GM12878 (cell line): ENCODE data around the gene IVD. TPM values are rescaled to one million over a fixed set of nuclear protein-coding genes. Genes with fewer than 3 reads are reported as not detected.

Source experiments
- ATAC-seq: fragments of 200-7000 bp; cut with Tn5 transposase; 3 replicates; pipeline ENCODE4 v1.9.1; 2020; ENCODE audit warnings: mild to moderate bottlenecking, moderate library complexity
- BruUV-seq: library from RNA; stranded (reverse); fragments of 400-500 nt; replicated peaks from 2 replicates; lab custom pipeline; 2021; lab: Mats Ljungman, UMichigan
- CTCF ChIA-PET: fragments of 300-600 bp; sonication (Branson Sonifier 250); formaldehyde crosslinking; extraction: SDS; loops from one replicate; lab custom pipeline; 2021; ENCODE audit warnings: inconsistent platforms; lab: Yijun Ruan, JAX
- POLR2A ChIA-PET: fragments of 350-600 bp; formaldehyde crosslinking; extraction: SDS; loops from one replicate; lab custom pipeline; 2021; ENCODE audit warnings: inconsistent platforms; lab: Charles Lee
- RAD21 ChIA-PET: fragments of 300-600 bp; sonication (Branson Sonifier 250); formaldehyde crosslinking; loops from one replicate; lab custom pipeline; 2023; ENCODE audit warnings: antibody characterized with exemption; ENCODE audit not compliant: unreplicated experiment; lab: Charles Lee
- SMC1A ChIA-PET: fragments of 300-600 bp; sonication (Branson Sonifier 250); formaldehyde crosslinking; loops from one replicate; lab custom pipeline; 2023; ENCODE audit not compliant: unreplicated experiment, uncharacterized antibody; lab: Charles Lee
- DNase-seq: peaks from one replicate; pipeline ENCODE4 v3.0.0-alpha.2; 2011; ENCODE audit warnings: low read depth, low spot score
- FAIRE-seq: peaks from 3 replicates; lab custom pipeline; 2011; peaks lifted over from hg19 to GRCh38; lab: Jason Lieb, UNC
- H2AFZ ChIP-seq: 2 replicates; pipeline ENCODE4 v1.6.0; 2011; ENCODE audit warnings: low read depth, low read length, control low read depth; ENCODE audit not compliant: control insufficient read depth
- H3K27ac ChIP-seq: 2 replicates; pipeline ENCODE4 v1.5.1; 2011; ENCODE audit warnings: control low read depth; ENCODE audit not compliant: control insufficient read depth, insufficient read depth
- H3K27me3 ChIP-seq, 2 experiments: replicated peaks in 1 of 2; 2 replicates each; pipeline versions ENCODE4 v1.6.0 to v1.6.1; 2011; ENCODE audit warnings: low read length in 1 of 2; ENCODE audit not compliant: control insufficient read depth in 2 of 2, insufficient read depth in 2 of 2
- H3K36me3 ChIP-seq, 2 experiments: 2 replicates each; pipeline ENCODE4 v1.5.1; 2011; ENCODE audit warnings: low read length in 1 of 2; ENCODE audit not compliant: control insufficient read depth in 2 of 2, insufficient read depth in 2 of 2
- H3K4me1 ChIP-seq: 2 replicates; pipeline ENCODE4 v1.6.1; 2011; ENCODE audit warnings: mild to moderate bottlenecking, low read length, moderate library complexity, mixed read lengths; ENCODE audit not compliant: control insufficient read depth, insufficient read depth
- H3K4me2 ChIP-seq: 2 replicates; pipeline ENCODE4 v1.6.0; 2011; ENCODE audit warnings: control low read depth; ENCODE audit not compliant: control insufficient read depth, insufficient read depth
- H3K4me3 ChIP-seq: fragments of 200-600 bp; sonication (generic); 2 replicates; pipeline ENCODE4 v1.5.1; 2016
- H3K79me2 ChIP-seq: 2 replicates; pipeline ENCODE4 v1.6.0; 2011; ENCODE audit warnings: low read length; ENCODE audit not compliant: control insufficient read depth, insufficient read depth
- H3K9ac ChIP-seq: 2 replicates; pipeline ENCODE4 v1.8.0; 2011; ENCODE audit warnings: low read length, control low read depth, mixed read lengths; ENCODE audit not compliant: control insufficient read depth, insufficient read depth
- H3K9me3 ChIP-seq: replicated peaks from 3 replicates; pipeline ENCODE4 v1.5.1; 2011; ENCODE audit warnings: mild to moderate bottlenecking, low read length; ENCODE audit not compliant: control insufficient read depth, insufficient read depth
- H4K20me1 ChIP-seq: 2 replicates; pipeline ENCODE4 v1.6.0; 2011; ENCODE audit not compliant: control insufficient read depth, insufficient read depth
- NFIC ChIP-seq: IDR thresholded peaks from 2 replicates; pipeline ENCODE4 v1.6.1; 2012; ENCODE audit warnings: low read depth, mild to moderate bottlenecking, inconsistent platforms, low read length, moderate library complexity
- POLR2AphosphoS2 ChIP-seq: IDR thresholded peaks from 2 replicates; pipeline ENCODE4 v1.6.1; 2011; ENCODE audit warnings: low read depth, mild to moderate bottlenecking, low read length, improper control_type of control experiment, moderate library complexity
- SREBF2 ChIP-seq: IDR thresholded peaks from 2 replicates; pipeline ENCODE4 v1.6.1; 2012; ENCODE audit warnings: mild to moderate bottlenecking, low read length
- ZNF217 ChIP-seq: fragments of 450-650 bp; IDR thresholded peaks from 2 replicates; pipeline ENCODE4 v1.6.1; 2017; ENCODE audit warnings: antibody characterized with exemption, mild to moderate bottlenecking
- ZSCAN29 ChIP-seq: fragments of 450-650 bp; IDR thresholded peaks from 2 replicates; pipeline ENCODE4 v1.6.1; 2017; ENCODE audit warnings: mild to moderate bottlenecking, moderate library complexity
- ZZZ3 ChIP-seq: IDR thresholded peaks from 2 replicates; pipeline ENCODE4 v1.6.1; 2011; ENCODE audit warnings: low read depth; ENCODE audit not compliant: control insufficient read depth, insufficient read length
- WGBS: methylation state at CpG from one replicate; pipeline ENCODE4 v1.1.6; 2016; ENCODE audit warnings: low lambda C conversion rate; ENCODE audit not compliant: insufficient replicate concordance, insufficient coverage; ENCODE audit errors: missing lambda C conversion rate; 5-methylcytosine and 5-hydroxymethylcytosine counted together
- in situ Hi-C: fragments of 300-500 bp; cut with MboI; formaldehyde crosslinking; loops from 9 replicates; pipeline ENCODE4 v1.14.3; 2018; ENCODE audit warnings: mixed read lengths
- intact Hi-C: fragments of 100-400 bp; cut with micrococcal nuclease; formaldehyde crosslinking; loops from one replicate; pipeline ENCODE4 v1.14.2; 2022; ENCODE audit not compliant: unreplicated experiment
- polyA plus RNA-seq, 11 experiments: library from polyadenylated mRNA; depleted of rRNA in 4 of 11; unstranded in 6 of 11; stranded (reverse) in 5 of 11; fragments of >200 nt; fragmentation: Nextera tagmentation in 4 of 11; fragmentation: Illumina TruSeq in 1 of 11; extraction: Ambion mirVana in 4 of 11; extraction: Trizol in 1 of 11; gene quantifications; 1 replicate in 1 of 11; 2 replicates in 10 of 11; pipeline versions ENCODE4 v1.2.1 to v1.2.3, GENCODE V29; 2011 to 2016; ENCODE audit warnings: inconsistent platforms in 2 of 11, missing spikeins in 2 of 11, low read depth in 1 of 11
- total RNA-seq, 4 experiments: library from RNA; depleted of rRNA in 3 of 4; stranded (reverse); fragments of >200 nt in 3 of 4; fragmentation: Illumina TruSeq in 1 of 4; extraction: Trizol in 1 of 4; gene quantifications; 2 replicates each; pipeline versions ENCODE4 v1.2.1 to v1.2.3, GENCODE V29; 2013 to 2021
- TF ChIP-seq, protein P1 (sequence below): fragments of 450-650 bp; formaldehyde crosslinking; IDR thresholded peaks from 2 replicates; pipeline ENCODE4 v1.4.0; 2022; ENCODE audit warnings: mild to moderate bottlenecking, moderate library complexity
- TF ChIP-seq, protein P2 (sequence below): IDR thresholded peaks from 2 replicates; pipeline ENCODE4 v1.6.1; 2012; ENCODE audit warnings: low read depth, low read length, improper control_type of control experiment
- TF ChIP-seq, protein P3 (sequence below): IDR thresholded peaks from 2 replicates; pipeline ENCODE4 v1.6.1; 2011; ENCODE audit warnings: low read depth, low read length, improper control_type of control experiment, borderline replicate concordance
- TF ChIP-seq, protein P4 (sequence below): fragments of 450-650 bp; IDR thresholded peaks from 2 replicates; pipeline ENCODE4 v1.6.1; 2016; ENCODE audit warnings: mild to moderate bottlenecking, moderate library complexity, borderline replicate concordance

Gene IVD
- total and polyA plus RNA-seq, 10 of the 15 experiments (the other 5 are each of a cell fraction or from before 2014, with no cell fraction given) = 5.3 to 59.8 (median 45.7) TPM

DNA sequence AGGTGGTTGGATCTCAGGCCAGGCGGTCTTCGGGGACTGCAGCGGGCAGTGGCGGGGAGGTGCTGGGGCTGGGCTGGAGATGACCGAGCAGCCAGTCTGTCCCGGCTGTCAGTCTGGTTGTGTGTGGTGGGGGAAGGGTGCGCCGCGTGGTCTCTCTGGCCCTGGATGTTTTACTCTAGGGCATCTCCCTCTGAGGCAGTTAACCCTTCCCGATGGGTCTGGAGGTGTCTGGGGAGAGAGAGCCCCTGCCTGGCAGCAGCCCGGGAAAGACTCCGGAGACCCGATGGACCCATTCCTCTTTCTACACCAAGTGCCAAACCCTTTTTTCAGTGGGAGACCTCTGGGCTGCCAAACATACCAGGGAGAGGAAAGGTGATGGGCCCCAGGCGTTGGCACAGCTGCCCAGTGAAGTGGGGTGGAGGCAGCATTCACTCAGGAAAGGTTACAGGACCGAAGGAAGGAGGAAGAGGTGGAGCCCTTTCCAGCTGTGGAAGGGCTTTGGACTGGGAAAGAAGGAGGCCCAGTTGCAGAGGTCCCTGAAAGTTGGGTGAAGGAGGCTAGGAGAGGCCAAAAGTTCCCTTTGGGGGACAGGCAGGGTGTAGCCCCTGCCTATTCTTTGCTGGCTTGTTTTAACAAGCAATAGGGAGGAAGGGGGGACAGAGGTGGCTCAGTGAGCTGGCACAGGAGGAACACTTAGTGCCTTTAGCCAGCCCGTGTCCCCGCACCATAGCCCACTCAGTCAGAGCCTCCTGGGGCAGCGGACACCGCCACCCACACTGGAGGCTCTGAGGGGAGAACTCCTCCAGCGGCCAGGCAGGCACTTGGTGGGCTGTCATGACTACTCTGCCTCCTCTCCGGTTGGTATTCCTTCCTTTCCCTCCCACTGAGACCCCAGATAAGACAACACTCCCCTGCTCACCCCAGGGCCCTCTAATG, 32.4 kb downstream of the IVD start:
- no peak for FAIRE-seq
- H3K27me3 ChIP-seq = peaks cover 16 to 36% of the 10 kb centered on the region in 2 experiments
- H3K36me3 ChIP-seq = no peaks in the 10 kb centered on the region
- no TSS peak for BruUV-seq
- H3K4me3 ChIP-seq = no peak overlapping the region
- H3K79me2 ChIP-seq = peaks cover 13% of the 10 kb centered on the region
- TF ChIP-seq, protein P1, sequence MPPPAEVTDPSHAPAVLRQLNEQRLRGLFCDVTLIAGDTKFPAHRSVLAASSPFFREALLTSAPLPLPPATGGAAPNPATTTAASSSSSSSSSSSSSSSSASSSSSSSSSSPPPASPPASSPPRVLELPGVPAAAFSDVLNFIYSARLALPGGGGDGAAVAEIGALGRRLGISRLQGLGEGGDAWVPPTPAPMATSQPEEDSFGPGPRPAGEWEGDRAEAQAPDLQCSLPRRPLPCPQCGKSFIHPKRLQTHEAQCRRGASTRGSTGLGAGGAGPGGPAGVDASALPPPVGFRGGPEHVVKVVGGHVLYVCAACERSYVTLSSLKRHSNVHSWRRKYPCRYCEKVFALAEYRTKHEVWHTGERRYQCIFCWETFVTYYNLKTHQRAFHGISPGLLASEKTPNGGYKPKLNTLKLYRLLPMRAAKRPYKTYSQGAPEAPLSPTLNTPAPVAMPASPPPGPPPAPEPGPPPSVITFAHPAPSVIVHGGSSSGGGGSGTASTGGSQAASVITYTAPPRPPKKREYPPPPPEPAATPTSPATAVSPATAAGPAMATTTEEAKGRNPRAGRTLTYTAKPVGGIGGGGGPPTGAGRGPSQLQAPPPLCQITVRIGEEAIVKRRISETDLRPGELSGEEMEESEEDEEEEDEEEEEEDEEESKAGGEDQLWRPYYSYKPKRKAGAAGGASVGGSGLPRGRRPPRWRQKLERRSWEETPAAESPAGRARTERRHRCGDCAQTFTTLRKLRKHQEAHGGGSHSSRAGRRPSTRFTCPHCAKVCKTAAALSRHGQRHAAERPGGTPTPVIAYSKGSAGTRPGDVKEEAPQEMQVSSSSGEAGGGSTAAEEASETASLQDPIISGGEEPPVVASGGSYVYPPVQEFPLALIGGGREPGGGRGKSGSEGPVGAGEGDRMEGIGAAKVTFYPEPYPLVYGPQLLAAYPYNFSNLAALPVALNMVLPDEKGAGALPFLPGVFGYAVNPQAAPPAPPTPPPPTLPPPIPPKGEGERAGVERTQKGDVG = no peak
- TF ChIP-seq SREBF2 = no peak
- TF ChIP-seq ZNF217 = no peak
- TF ChIP-seq POLR2AphosphoS2 = no peak
- TF ChIP-seq, protein P2, sequence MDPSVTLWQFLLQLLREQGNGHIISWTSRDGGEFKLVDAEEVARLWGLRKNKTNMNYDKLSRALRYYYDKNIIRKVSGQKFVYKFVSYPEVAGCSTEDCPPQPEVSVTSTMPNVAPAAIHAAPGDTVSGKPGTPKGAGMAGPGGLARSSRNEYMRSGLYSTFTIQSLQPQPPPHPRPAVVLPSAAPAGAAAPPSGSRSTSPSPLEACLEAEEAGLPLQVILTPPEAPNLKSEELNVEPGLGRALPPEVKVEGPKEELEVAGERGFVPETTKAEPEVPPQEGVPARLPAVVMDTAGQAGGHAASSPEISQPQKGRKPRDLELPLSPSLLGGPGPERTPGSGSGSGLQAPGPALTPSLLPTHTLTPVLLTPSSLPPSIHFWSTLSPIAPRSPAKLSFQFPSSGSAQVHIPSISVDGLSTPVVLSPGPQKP = no peak
- TF ChIP-seq NFIC = no peak
- no peak for TF ChIP-seq ZZZ3
- TF ChIP-seq, protein P3, sequence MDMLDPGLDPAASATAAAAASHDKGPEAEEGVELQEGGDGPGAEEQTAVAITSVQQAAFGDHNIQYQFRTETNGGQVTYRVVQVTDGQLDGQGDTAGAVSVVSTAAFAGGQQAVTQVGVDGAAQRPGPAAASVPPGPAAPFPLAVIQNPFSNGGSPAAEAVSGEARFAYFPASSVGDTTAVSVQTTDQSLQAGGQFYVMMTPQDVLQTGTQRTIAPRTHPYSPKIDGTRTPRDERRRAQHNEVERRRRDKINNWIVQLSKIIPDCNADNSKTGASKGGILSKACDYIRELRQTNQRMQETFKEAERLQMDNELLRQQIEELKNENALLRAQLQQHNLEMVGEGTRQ = no peak
- no peak for TF ChIP-seq ZSCAN29
- TF ChIP-seq, protein P4, sequence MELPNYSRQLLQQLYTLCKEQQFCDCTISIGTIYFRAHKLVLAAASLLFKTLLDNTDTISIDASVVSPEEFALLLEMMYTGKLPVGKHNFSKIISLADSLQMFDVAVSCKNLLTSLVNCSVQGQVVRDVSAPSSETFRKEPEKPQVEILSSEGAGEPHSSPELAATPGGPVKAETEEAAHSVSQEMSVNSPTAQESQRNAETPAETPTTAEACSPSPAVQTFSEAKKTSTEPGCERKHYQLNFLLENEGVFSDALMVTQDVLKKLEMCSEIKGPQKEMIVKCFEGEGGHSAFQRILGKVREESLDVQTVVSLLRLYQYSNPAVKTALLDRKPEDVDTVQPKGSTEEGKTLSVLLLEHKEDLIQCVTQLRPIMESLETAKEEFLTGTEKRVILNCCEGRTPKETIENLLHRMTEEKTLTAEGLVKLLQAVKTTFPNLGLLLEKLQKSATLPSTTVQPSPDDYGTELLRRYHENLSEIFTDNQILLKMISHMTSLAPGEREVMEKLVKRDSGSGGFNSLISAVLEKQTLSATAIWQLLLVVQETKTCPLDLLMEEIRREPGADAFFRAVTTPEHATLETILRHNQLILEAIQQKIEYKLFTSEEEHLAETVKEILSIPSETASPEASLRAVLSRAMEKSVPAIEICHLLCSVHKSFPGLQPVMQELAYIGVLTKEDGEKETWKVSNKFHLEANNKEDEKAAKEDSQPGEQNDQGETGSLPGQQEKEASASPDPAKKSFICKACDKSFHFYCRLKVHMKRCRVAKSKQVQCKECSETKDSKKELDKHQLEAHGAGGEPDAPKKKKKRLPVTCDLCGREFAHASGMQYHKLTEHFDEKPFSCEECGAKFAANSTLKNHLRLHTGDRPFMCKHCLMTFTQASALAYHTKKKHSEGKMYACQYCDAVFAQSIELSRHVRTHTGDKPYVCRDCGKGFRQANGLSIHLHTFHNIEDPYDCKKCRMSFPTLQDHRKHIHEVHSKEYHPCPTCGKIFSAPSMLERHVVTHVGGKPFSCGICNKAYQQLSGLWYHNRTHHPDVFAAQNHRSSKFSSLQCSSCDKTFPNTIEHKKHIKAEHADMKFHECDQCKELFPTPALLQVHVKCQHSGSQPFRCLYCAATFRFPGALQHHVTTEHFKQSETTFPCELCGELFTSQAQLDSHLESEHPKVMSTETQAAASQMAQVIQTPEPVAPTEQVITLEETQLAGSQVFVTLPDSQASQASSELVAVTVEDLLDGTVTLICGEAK = no peak
- WGBS = 74% methylated on average over 20 of the region's 21 CpGs
- in situ Hi-C loops (no loop called here), intact Hi-C loops (no loop called here)
- ATAC-seq = no peak
- ChIA-PET RAD21 (no interaction called here), SMC1A (no interaction called here), POLR2A (no interaction called here), CTCF (interaction anchor here (1.0 kb wide), 1 partner anchor 163 kb away, joined by 3 read pairs; no protein-coding TSS in a partner anchor)
- H3K9ac ChIP-seq = no peak overlapping the region
- H3K27ac ChIP-seq = no peak overlapping the region
- peaks cover 19% of the 10 kb centered on the region for H3K4me1 ChIP-seq
- no peak for DNase-seq
- H4K20me1 ChIP-seq = peaks cover 8% of the 10 kb centered on the region
- no peak overlapping the region for H2AFZ ChIP-seq
- H3K9me3 ChIP-seq = no peaks in the 10 kb centered on the region
- H3K4me2 ChIP-seq = no peak overlapping the region
